ENCODE results near the gene SPINK4.
A peak's percentile ranks its signal among the peaks of the same experiment; 100 is the strongest.

DNA sequence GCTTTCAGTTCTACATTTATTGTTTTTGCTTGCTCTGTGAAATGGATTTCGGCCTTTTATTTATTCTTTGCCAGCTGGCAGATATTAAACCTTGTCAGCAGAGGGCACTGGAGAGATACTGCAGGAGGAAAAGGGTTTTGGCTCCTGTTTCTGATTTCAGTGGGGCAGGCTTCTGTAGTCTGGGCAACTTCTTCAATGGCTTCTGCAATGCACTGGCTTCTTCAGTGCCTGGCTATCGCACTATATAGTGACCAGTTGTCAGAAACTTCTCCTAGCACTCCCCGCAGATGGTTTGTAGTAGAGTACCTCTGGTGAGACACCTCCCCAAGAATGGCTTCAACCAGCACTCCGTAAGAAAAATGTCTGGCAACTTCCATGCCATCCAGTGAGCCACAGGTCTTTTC lies 47.1 kb downstream of the SPINK4 start:
- TF ChIP-seq CTCF (IDR thresholded peaks at IDR 0.05; ENCODE audit: poor library complexity) (peak; percentile 65), EZH2phosphoT487 (IDR thresholded peaks at IDR 0.05; ENCODE audit: low read depth, severe bottlenecking, unreplicated experiment) (no peak)
